Prostate gland (tissue), 2 donors: ENCODE results near the gene SIRT4. TPM values are rescaled to one million over a fixed set of nuclear protein-coding genes. Genes with fewer than 3 reads are reported as not detected.

Source experiments
- DNase-seq: peaks from one replicate; pipeline ENCODE4 v3.0.0-alpha.2; 2019; ENCODE audit warnings: low spot score
- H3K27ac ChIP-seq, 2 donors: fragments of 200-600 bp; sonication (generic); 2 replicates each; pipeline ENCODE4 v1.5.1; 2017 to 2019
- H3K27me3 ChIP-seq: fragments of 200-600 bp; sonication (generic); replicated peaks from 2 replicates; pipeline ENCODE4 v1.5.1; 2019; ENCODE audit not compliant: insufficient read depth
- H3K36me3 ChIP-seq, 2 donors: fragments of 200-600 bp; sonication (generic); 1 replicate in 1 of 2; 2 replicates in 1 of 2; pipeline versions ENCODE4 v1.5.1 to v1.8.1; 2017 to 2019
- H3K4me1 ChIP-seq: fragments of 200-600 bp; sonication (generic); replicated peaks from 2 replicates; pipeline ENCODE4 v1.5.1; 2019
- H3K4me3 ChIP-seq, 2 donors: fragments of 200-600 bp; sonication (generic); 2 replicates each; pipeline ENCODE4 v1.5.1; 2017 to 2019
- H3K9me3 ChIP-seq: fragments of 200-600 bp; sonication (generic); 2 replicates; pipeline ENCODE4 v1.5.1; 2017
- POLR2A ChIP-seq: fragments of 450-650 bp; IDR thresholded peaks from one replicate; pipeline ENCODE4 v1.6.1; 2016; ENCODE audit warnings: antibody characterized with exemption, mild to moderate bottlenecking
- POLR2AphosphoS5 ChIP-seq: sonication (generic); formaldehyde crosslinking; IDR thresholded peaks from one replicate; pipeline ENCODE4 v1.6.1; 2017; ENCODE audit warnings: antibody characterized with exemption
- WGBS: methylation state at CpG from one replicate; pipeline ENCODE4 v1.1.5; 2018; 5-methylcytosine and 5-hydroxymethylcytosine counted together
- intact Hi-C: fragments of 100-400 bp; cut with DNase I; formaldehyde crosslinking; loops from one replicate; pipeline ENCODE4 v1.14.2; 2022
- total RNA-seq, 2 donors: library from RNA; depleted of rRNA; stranded (reverse); fragments of >200 nt; gene quantifications; one replicate each; pipeline ENCODE4 v1.1.0, GENCODE V29; 2016
- TF ChIP-seq, protein P1 (sequence below), 4 experiments: fragments of 200-600 bp in 2 of 4; fragments of 450-650 bp in 2 of 4; sonication (generic) in 2 of 4; IDR thresholded peaks; 1 replicate in 3 of 4; 2 replicates in 1 of 4; pipeline ENCODE4 v1.5.1; 2016 to 2019; ENCODE audit warnings: antibody characterized with exemption in 4 of 4, mild to moderate bottlenecking in 2 of 4, moderate library complexity in 2 of 4

Gene SIRT4
- total RNA-seq, 2 donors from 2014 or later: 0.96 to 2.2 TPM

- Histone ChIP-seq H3K27me3 (no peaks in the 10 kb centered on the region), H3K9me3 (no peaks in the 10 kb centered on the region), H3K4me1 (peaks cover 20% of the 10 kb centered on the region), H3K36me3 (no peaks in the 10 kb centered on the region), H3K4me3 (no peak overlapping the region), H3K27ac (no peak overlapping the region)
- peak; percentile 18 for DNase-seq
- WGBS: 32% methylated on average over 8 of the region's 8 CpGs
- intact Hi-C loops: loop anchor here (1.0 kb wide), 1 partner anchor 38 kb away; no protein-coding TSS in a partner anchor
- TF ChIP-seq POLR2AphosphoS5 (no peak), POLR2A (no peak)
- TF ChIP-seq, protein P1, sequence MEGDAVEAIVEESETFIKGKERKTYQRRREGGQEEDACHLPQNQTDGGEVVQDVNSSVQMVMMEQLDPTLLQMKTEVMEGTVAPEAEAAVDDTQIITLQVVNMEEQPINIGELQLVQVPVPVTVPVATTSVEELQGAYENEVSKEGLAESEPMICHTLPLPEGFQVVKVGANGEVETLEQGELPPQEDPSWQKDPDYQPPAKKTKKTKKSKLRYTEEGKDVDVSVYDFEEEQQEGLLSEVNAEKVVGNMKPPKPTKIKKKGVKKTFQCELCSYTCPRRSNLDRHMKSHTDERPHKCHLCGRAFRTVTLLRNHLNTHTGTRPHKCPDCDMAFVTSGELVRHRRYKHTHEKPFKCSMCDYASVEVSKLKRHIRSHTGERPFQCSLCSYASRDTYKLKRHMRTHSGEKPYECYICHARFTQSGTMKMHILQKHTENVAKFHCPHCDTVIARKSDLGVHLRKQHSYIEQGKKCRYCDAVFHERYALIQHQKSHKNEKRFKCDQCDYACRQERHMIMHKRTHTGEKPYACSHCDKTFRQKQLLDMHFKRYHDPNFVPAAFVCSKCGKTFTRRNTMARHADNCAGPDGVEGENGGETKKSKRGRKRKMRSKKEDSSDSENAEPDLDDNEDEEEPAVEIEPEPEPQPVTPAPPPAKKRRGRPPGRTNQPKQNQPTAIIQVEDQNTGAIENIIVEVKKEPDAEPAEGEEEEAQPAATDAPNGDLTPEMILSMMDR (IDR thresholded peaks at IDR 0.05): no peak
Observed at GRCh38 chr12:120266180-120266870, 35.8 kb upstream of the SIRT4 start.

DNA sequence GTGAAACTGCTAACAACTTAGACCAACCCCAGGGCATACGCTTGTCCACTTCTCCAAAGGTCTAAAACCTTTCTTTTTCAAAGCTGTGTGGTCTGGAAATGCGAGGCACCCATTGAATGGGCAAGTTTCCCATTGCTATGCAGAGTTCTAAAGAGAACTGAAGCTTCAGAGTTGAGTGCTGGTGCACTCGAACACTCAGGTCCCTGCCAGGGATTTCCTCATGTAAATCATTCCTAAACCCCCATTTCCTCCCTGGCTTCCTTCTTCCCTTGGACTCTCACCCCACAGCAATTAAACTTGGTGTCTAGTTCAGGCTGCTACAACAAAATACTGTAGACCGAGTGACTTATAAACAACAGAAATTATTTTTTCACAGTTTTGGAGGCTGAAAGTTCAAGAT lies 34.4 kb upstream of the SIRT4 start:
- Histone ChIP-seq H3K27me3 (no peaks in the 10 kb centered on the region), H3K36me3 (no peaks in the 10 kb centered on the region), H3K27ac (no peak overlapping the region), H3K9me3 (no peaks in the 10 kb centered on the region), H3K4me3 (no peak overlapping the region), H3K4me1 (peaks cover 11% of the 10 kb centered on the region)
- TF ChIP-seq, protein P1 (IDR thresholded peaks at IDR 0.05): no peak
- TF ChIP-seq POLR2AphosphoS5: no peak
- no peak for TF ChIP-seq POLR2A
- DNase-seq: no peak
- intact Hi-C loops: no loop called here
- WGBS: 46% methylated on average over 4 of the region's 4 CpGs

GRCh38 chr12:120276734-120277133 lies 25.4 kb upstream of the SIRT4 start:
- 96% methylated on average over 6 of the region's 6 CpGs for WGBS
- DNase-seq: no peak
- Histone ChIP-seq H3K27ac (no peak overlapping the region), H3K36me3 (no peaks in the 10 kb centered on the region), H3K9me3 (no peaks in the 10 kb centered on the region), H3K27me3 (no peaks in the 10 kb centered on the region), H3K4me3 (no peak overlapping the region), H3K4me1 (no peaks in the 10 kb centered on the region)
- TF ChIP-seq POLR2AphosphoS5 (no peak), POLR2A (no peak)
- TF ChIP-seq, protein P1 (IDR thresholded peaks at IDR 0.05): no peak
- intact Hi-C loops: no loop called here

DNA sequence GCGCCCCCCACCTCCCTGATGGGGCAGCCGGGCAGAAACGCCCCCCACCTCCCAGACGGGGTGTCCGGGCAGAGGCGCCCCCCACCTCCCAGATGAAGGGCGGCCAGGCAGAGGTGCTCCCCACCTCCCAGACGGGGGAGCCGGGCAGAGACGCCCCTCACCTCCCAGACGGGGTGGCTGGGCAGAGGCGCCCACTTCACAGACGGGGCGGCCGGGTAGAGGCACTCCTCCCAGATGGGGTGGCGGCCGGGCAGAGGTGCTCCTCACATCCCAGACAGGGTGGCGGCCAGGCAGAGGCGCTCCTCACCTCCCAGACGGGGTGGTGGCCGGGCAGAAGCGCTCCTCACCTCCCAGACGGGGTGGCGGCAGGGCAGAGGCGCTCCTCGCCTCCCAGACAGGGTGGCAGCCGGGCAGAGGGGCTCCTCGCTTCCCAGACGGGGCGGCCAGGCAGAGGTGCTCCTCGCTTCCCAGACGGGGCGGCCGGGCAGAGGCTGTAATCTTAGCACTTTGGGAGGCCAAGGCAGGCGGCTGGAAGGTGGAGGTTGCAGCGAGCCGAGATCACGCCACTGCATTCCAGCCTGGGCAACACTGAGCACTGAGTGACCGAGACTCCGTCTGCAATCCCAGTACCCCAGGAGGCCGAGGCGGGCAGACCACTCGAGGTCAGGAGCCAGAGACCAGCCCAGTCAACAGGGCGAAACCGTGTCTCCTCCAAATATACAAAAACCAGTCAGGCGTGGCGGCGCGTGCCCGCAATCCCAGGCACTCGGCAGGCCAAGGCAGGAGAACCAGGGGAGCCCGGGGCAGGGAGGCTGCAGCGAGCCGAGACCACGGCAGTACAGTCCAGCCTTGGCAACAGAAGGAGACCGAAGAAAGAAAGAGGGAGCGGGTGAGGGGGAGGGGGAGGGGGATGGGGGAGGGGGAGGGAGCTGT lies 23.7 kb upstream of the SIRT4 start:
- intact Hi-C loops: no loop called here
- Histone ChIP-seq H3K4me1 (no peaks in the 10 kb centered on the region), H3K27me3 (no peaks in the 10 kb centered on the region), H3K9me3 (no peaks in the 10 kb centered on the region), H3K4me3 (no peak overlapping the region), H3K27ac (no peak overlapping the region), H3K36me3 (no peaks in the 10 kb centered on the region)
- TF ChIP-seq POLR2AphosphoS5: no peak
- TF ChIP-seq, protein P1 (IDR thresholded peaks at IDR 0.05): no peak
- no peak for TF ChIP-seq POLR2A
- DNase-seq: no peak
- WGBS: 96% methylated on average over 50 of the region's 57 CpGs
